Stimulated activated CD4-positive, alpha-beta T cell treated with anti-CD3 and anti-CD28 coated beads, Interleukin-2, amount 100 ng/mL, for 4 hours (primary cell): Measurements from ENCODE around the gene PAQR3.

ENCODE experiments used
- DNase-seq: peaks from one replicate; pipeline ENCODE4 v3.0.0-alpha.2; 2020; ENCODE audit warnings: low read depth

PAQR3 gene

GRCh38 chr4:78938868-78939666 lies at the start of gene PAQR3:
PAQR3 (minus strand) TSS chr4:78939438; CDS start chr4:78939224, 214 bp downstream.
- peak; percentile 79 for DNase-seq

GRCh38 chr4:78987683-78988082 lies 48.4 kb upstream of the PAQR3 start:
- DNase-seq: no peak

GRCh38 chr4:78984593-78984992 lies 45.4 kb upstream of the PAQR3 start:
- DNase-seq: no peak

- no peak for DNase-seq
Measured at GRCh38 chr4:78975865-78976264, 36.6 kb upstream of the PAQR3 start.

- no peak for DNase-seq
Measured at GRCh38 chr4:78971776-78972175, 32.5 kb upstream of the PAQR3 start.

GRCh38 chr4:78971326-78971725 lies 32.1 kb upstream of the PAQR3 start:
- DNase-seq: no peak

GRCh38 chr4:78962597-78963115 lies 23.4 kb upstream of the PAQR3 start:
- DNase-seq: no peak

GRCh38 chr4:78960926-78961325 lies 21.7 kb upstream of the PAQR3 start:
- no peak for DNase-seq

GRCh38 chr4:78956975-78957374 lies 17.7 kb upstream of the PAQR3 start:
- no peak for DNase-seq

GRCh38 chr4:78953769-78954666 lies 14.8 kb upstream of the PAQR3 start:
- no peak for DNase-seq

- no peak for DNase-seq
Measured at GRCh38 chr4:78953231-78953630, 14.0 kb upstream of the PAQR3 start.

GRCh38 chr4:78951862-78952472 lies 12.7 kb upstream of the PAQR3 start:
- DNase-seq: no peak

- DNase-seq: no peak
Measured at GRCh38 chr4:78949735-78950134, 10.5 kb upstream of the PAQR3 start.

- DNase-seq: no peak
Measured at GRCh38 chr4:78945651-78946179, 6.5 kb upstream of the PAQR3 start.

- no peak for DNase-seq
Measured at GRCh38 chr4:78944381-78944780, 5.1 kb upstream of the PAQR3 start.

- DNase-seq: no peak
Measured at GRCh38 chr4:78940752-78941151, 1.5 kb upstream of the PAQR3 start.

GRCh38 chr4:78939667-78940008 lies 400 bp upstream of the PAQR3 start:
- no peak for DNase-seq

- no peak for DNase-seq
Measured at GRCh38 chr4:78938474-78938867, 767 bp downstream of the PAQR3 start.

- DNase-seq: no peak
Measured at GRCh38 chr4:78937837-78938236, 1.4 kb downstream of the PAQR3 start.

GRCh38 chr4:78936989-78937388 lies 2.2 kb downstream of the PAQR3 start:
- no peak for DNase-seq

- DNase-seq: no peak
Measured at GRCh38 chr4:78930016-78930629, 9.1 kb downstream of the PAQR3 start.

GRCh38 chr4:78928835-78929234 lies 10.4 kb downstream of the PAQR3 start:
- DNase-seq: no peak
